IPS-18c (cell line): ENCODE results near the gene SLC4A9.
"Not testable (repeated sequence)": the region's sequence is repeated elsewhere in the genome, so short reads cannot be mapped to it uniquely, and the experiment has no call there.

Experiments used
- H3K4me3 ChIP-seq: 2 replicates; pipeline ENCODE4 v1.7.0; 2013; ENCODE audit warnings: low read depth, mild to moderate bottlenecking, low read length, moderate library complexity; ENCODE audit not compliant: insufficient read depth
- H3K9me3 ChIP-seq: one replicate; pipeline ENCODE4 v1.6.1; 2013; ENCODE audit warnings: mild to moderate bottlenecking, low read length, moderate library complexity; ENCODE audit not compliant: control insufficient read depth, insufficient read depth

Gene SLC4A9

DNA sequence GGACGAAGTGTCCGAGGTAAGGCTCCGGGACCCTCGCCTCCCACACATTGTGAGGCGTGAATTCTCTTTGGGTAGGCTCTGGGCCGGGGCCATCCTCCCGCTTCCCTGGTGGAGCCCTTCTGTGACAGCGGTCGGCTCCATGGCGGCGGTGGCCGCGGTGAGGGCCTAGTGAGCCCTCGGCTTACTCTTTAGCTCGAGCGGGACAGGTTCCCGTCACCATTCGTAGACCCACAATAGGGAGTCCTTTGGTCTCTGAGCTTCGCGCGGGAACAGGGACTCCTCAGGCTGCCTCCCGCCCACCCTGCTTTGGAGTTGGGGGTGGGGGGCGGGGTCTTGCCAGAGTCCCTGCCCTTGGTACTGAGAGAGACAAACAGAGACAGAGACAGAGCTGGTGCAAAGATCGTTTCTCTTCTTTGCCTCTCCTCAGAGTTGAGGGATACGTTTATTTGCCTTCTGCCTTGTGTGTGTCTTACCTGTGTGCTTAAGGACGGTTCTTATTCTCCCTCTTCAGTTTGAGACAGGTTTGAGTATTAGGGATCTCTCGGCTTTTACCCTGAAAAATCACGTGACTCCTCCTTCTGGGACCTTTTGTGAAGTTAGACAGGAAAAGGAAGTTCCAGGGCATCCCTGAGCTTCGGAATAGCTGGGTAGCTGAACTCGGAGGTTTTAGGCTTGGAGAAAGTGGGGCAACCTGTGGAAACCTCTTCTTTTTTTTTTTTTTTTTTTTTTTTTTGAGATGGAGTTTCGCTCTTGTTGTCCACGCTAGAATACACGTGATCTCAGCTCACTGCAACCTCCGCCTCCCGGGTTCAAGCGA lies 42.5 kb downstream of the SLC4A9 start:
- no peaks in the 10 kb centered on the region for H3K9me3 ChIP-seq

GRCh38 chr5:140403613-140404012 lies 43.6 kb downstream of the SLC4A9 start:
- no peak overlapping the region; the same call in 1 of the 2 replicates for H3K4me3 ChIP-seq
- no peaks in the 10 kb centered on the region for H3K9me3 ChIP-seq

More for the DNA sequence above, 42.5 kb downstream of the SLC4A9 start:
- peak overlapping the region; percentile 98 for H3K4me3 ChIP-seq

- no peaks in the 10 kb centered on the region for H3K9me3 ChIP-seq
- no peak overlapping the region for H3K4me3 ChIP-seq
These were observed 48.8 kb downstream of the SLC4A9 start for GRCh38 chr5:140408750-140409241.

GRCh38 chr5:140413230-140413629 lies 53.2 kb downstream of the SLC4A9 start:
- no peak overlapping the region for H3K4me3 ChIP-seq
- H3K9me3 ChIP-seq, result no peaks in the 10 kb centered on the region

GRCh38 chr5:140417235-140417634 lies 57.2 kb downstream of the SLC4A9 start:
- no peak overlapping the region for H3K4me3 ChIP-seq

GRCh38 chr5:140418862-140419520 lies 59.0 kb downstream of the SLC4A9 start:
- no peak overlapping the region for H3K4me3 ChIP-seq
- H3K9me3 ChIP-seq, result no peaks in the 10 kb centered on the region

More at GRCh38 chr5:140417235-140417634, 57.2 kb downstream of the SLC4A9 start:
- H3K9me3 ChIP-seq, result no peaks in the 10 kb centered on the region

DNA sequence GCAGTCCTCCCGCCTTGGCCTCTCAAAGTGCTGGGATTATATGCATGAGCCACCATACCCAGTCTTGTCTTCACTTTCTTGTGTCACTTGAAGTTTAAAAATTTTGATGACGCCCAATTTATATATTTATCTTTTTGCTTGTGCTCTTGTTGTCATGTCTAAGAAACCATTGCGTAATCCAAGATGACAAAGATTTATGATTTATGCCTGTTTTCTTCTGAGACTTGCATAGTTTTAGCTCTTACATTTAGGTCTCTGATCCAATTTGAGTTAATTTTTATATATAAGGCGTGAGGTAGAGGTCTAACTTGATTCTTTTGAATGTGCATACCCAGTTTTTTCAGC lies 60.2 kb downstream of the SLC4A9 start:
- Histone ChIP-seq H3K4me3 (no peak overlapping the region), H3K9me3 (no peaks in the 10 kb centered on the region)

DNA sequence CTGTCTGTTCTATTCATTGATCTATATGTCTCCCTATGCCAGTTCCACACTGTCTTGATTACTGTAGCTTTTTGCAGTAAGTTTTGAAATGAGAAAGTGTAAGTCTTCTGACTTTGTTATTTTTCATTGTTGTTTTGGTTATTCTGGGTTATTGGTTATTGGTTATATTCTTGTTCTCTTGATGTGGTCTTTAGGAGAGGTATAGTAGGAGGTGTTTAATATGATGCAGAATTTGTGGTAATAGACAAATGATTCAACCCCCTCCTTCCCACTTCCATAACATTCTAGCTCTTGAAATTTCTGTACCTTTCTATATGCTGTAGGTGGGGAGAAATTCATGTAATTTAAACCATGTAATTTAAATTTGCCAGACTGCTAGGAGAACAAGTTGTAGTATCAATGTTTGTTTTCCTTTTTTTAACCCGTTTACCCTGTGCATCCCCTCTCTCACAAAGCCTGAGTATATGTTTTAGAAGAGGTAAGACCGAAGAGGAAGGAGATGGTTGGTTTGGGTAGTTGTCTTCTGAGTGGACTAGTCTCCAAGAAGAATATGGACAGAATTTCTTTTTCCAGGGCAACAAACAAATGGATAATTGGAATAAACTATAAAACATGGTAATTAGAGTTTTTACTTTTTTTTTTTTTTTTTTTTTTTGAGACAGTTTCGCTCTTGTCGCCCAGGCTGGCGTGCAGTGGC lies 60.8 kb downstream of the SLC4A9 start:
- no peaks in the 10 kb centered on the region for H3K9me3 ChIP-seq
- no peak overlapping the region for H3K4me3 ChIP-seq

DNA sequence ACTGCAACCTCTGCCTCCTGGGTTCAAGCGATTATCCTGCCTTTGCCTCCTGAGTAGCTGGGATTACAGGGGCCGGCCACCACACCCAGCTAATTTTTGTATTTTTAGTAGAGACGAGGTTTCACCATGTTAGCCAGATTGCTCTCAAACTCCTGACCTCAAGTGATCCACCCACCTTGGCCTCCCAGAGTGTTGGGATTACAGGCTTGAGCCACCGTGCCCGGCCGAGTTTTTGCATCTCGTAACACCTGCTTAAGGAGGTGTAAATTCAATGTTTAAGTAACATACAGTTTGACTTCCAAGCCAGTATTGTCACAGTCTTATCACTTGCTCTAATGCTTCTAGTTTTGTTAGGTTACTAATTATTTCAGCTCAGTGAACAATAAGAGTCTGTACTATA lies 61.4 kb downstream of the SLC4A9 start:
- not testable (repeated sequence) for H3K9me3 ChIP-seq, H3K4me3 ChIP-seq

- Histone ChIP-seq H3K9me3 (no peaks in the 10 kb centered on the region), H3K4me3 (no peak overlapping the region)
These were observed 63.6 kb downstream of the SLC4A9 start for GRCh38 chr5:140423609-140424008.

- H3K9me3 ChIP-seq, result no peaks in the 10 kb centered on the region
These were observed 64.1 kb downstream of the SLC4A9 start for GRCh38 chr5:140424135-140424534.

More at GRCh38 chr5:140424135-140424534, 64.1 kb downstream of the SLC4A9 start:
- no peak overlapping the region for H3K4me3 ChIP-seq
